GM04503 (cell line): ENCODE data around the gene CRELD2.

Source experiments
- DNase-seq: peaks from one replicate; pipeline ENCODE4 v3.0.0-alpha.2; 2012; ENCODE audit warnings: low read depth

CRELD2 gene

DNA sequence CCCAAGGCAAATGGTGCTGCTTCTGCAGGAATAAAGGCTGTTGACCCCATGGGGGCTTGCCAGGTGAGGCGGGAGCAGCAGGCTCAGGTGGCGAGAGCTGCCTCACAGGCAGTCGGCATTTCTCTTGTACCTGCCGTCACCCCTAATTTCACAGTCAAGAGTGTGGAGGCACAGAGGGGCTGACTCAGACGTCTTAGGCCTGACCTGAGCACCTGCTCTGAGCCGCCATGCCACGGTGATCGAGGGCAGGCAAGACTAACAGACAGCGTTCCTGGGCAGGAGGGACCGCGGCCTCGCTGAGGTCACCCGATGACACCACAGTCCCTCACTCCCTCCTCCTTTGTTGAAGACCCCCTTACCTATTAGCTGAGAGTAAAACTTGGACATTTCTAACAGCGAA, 5.4 kb upstream of the CRELD2 start:
- no peak for DNase-seq

DNA sequence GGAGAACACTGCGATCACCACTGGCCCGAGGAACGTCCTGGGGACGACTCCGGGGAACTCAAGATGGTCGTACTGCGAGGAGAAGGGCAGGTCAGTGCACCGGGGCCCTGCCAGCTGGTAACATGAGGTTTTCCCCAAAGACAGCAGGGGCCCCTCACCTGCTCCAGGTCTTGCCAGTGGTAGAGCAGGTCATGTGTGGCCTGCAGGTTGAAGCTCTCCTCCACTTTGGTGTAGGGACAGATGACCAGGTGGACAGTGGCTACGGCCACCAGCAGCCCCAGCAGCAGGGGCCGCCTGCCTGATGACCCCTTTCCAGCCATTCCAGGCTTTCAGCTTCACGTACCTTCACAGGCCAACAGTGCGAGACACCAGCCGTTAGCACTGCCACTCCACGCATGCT, 5.0 kb upstream of the CRELD2 start:
- no peak for DNase-seq

DNA sequence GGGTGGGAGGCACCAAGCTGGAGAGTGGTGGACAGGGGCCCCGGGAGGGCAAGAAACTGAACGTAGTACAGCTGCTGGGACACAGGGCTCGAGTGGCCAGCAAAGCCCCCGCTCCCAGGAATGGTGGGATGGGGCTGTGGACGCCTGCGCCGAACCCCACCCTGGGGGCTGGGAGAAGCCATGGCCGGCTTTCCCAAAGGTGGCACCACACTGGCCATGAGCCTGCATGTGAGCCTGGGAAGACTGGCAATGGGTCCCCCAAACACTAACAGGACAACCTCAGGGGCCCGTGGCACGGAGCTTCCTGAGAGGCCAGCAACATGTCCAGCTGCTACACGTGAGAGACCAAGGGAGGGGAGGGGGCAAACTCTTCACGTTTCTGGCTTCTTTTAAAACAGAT, 4.2 kb upstream of the CRELD2 start:
- DNase-seq, result no peak

GRCh38 chr22:49915610-49916009, 2.8 kb upstream of the CRELD2 start:
- no peak for DNase-seq

DNA sequence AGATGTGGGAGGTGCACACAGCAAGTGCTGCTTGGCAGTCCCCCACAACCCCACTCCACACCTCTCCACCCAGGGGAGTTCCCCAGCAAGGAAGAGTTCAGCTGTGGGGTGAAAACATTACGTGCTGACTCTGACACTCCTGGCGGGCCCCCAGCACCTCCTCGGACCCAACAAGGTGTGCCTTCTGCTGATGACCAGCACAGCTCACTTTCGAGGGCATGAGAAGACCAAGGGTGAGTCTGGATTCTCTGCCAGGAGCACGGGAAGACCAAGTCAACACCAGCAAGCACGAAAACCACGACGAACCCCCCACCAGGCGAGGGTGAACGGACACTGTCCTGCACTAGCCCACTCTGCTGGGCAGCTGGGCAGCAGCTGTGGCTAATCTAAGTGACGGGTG, 1.6 kb upstream of the CRELD2 start:
- DNase-seq, result no peak

GRCh38 chr22:49918911-49919881, 762 bp downstream of the CRELD2 start:
- no peak for DNase-seq

DNA sequence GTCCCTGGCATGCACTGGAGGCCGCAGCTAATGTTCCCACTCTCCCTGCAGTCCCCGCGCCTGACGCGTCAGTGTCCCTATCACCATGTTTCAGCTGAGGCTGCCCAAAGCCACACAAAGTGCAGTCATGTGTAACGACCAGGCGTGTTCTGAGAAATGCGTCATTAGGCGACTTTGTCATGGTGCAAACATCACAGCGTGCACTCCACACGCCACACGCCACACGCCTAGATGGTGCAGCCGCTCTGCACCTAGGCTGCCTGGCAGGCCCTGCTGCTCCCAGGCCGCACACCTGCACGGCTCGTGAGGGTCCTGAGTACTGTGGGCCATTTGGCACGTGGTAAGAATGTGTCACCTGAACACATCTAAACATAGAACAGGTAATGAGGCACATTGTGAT, 2.4 kb downstream of the CRELD2 start:
- DNase-seq, result no peak

DNA sequence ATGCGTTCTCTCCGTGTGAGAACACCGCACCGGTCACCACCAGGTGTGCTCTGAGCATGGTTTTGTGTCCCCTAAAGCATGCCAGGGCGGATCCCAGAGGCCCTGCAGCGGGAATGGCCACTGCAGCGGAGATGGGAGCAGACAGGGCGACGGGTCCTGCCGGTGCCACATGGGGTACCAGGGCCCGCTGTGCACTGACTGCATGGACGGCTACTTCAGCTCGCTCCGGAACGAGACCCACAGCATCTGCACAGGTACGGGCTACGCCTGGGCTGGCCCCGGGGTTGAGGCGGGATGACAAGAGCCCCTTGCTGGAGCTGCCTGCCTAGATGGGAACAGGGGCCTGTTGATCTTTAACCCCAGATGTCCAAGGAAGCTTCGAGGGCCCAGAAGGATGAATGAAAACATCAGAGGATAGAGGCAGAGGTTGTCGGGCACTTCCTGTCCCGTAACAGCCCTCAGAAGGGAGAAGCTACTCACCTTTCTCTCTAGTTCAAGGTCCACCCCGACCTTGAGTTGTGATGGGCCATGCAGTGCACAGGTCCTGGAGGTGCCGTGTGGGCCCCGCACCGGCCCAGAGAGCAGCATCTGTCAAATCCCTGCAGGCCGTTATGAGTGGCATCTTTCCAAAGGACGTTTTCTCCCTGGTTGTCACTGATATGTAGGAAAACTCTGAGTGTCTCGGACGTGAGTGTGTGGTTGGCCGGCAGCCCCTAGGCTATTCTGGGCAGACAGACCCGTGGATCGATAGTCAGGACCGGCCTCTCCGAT, 3.3 kb downstream of the CRELD2 start:
- no peak for DNase-seq

DNA sequence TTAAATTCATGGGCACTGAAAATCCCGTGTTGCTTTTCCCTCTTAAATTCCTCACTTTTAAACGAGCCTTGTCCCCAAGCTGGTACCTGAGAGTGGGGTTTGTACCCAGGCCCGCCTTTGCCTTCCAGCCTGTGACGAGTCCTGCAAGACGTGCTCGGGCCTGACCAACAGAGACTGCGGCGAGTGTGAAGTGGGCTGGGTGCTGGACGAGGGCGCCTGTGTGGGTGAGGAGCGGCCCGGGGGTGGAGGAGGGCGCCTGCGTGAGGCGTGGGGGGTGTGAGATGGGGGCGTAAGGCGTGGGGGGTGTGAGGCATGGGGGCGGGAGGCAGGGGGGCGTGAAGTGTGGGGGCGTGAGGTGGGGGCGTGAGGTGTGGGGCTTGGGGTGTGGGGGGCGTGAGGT, 4.0 kb downstream of the CRELD2 start:
- DNase-seq, result no peak

DNA sequence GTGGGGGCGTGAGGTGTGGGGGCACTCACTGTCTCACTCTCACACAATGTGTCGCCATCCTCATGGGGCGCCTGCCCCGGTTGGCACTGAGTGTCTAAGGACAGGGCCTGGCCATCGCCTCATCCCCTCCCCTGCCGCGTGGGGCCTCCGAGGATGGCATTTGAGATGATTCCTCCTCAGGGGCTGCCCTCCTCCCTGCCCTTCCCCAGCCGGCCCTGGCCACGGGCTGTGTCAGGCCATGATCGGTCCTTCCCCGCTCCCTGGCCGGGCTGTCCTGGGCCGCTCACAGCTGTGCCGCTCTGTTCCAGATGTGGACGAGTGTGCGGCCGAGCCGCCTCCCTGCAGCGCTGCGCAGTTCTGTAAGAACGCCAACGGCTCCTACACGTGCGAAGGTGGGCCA, 4.5 kb downstream of the CRELD2 start:
- DNase-seq, result no peak

- no peak for DNase-seq
Observed at GRCh38 chr22:49923445-49923844, 5.0 kb downstream of the CRELD2 start.

DNA sequence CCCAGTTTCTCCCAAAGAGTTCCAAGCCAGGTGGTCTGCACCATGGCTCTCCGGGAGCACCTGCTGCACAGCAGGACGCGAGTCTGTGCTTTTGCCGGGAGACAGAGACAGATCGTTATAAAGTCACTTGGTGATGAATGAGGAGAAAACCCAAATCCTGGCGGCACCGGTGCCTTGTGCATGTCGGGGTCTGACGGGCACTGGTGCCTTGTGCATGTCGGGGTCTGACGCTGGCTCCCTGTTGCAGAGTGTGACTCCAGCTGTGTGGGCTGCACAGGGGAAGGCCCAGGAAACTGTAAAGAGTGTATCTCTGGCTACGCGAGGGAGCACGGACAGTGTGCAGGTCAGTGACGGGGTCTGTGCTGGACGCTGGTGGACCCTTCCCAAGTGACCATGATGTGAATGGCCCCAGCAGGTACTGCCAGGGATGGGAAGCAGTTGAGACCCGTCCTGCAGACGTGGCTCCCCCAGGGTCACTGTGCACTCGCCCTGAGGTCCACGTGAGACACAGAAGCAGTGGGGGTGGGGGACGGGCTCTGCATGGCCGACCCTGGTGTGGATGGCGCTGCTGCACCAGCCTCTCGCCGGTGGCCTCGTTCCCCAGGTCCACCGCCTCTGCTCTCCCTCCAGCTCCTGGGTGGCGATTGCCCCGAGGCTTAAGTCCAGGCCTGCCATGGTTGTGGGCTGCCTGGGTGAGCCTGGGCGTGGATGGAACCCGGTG, 5.8 kb downstream of the CRELD2 start:
- no peak for DNase-seq

- no peak for DNase-seq
Observed at GRCh38 chr22:49925525-49926128, 7.2 kb downstream of the CRELD2 start.

DNA sequence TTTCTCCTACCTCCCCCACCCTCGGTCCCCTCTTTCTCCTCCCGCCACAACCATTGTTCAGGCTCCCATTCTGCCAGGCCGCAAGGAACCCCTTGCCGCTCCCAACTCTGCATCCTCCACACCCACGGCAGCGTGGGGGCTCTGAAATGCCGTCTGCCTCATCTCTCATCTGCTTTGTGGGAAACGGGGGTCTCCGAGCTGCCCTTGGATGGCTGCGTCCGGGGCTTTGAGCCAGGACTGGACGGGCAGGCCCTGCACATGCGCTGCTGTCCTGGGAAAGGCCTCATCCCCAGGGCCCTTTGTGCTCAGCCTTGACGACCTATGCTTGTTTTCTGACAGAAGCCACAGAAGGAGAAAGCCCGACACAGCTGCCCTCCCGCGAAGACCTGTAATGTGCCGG, 8.5 kb downstream of the CRELD2 start:
- no peak for DNase-seq

GRCh38 chr22:49927483-49928184, 9.2 kb downstream of the CRELD2 start:
- no peak for DNase-seq

GRCh38 chr22:49928185-49928495, 9.7 kb downstream of the CRELD2 start:
- no peak for DNase-seq

DNA sequence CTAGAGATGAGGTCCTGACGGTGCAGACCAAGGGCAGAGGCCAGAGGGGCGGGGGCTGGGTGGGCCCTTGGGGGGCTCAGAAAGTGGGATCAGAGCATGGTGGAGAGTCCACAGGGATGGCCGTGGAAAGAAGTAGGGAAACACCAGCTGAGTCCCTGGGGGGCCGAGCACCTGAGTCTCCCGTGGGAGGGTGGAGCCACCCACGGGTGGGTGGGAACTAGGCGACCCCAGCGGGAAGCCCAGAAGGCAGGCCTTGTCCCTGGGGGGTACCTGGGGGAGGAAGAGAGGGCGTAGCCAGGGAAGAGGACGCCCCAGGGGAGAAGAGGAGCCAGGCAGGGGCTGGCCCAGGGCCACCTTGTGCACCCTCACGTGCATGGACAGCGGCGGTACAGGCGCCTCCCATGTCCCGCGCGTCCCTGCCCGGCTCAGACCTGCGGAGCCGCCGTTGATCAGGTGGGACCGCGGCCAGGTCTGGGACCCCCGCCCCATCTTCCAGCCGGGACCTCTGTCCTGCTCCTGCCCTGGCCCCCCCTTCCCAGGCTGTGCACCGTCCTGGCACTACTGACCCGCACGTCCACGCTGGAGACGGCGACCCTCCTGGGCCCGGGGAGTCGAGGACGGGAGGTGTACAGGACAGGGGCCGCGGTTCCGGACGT, 10.2 kb downstream of the CRELD2 start:
- no peak for DNase-seq

DNA sequence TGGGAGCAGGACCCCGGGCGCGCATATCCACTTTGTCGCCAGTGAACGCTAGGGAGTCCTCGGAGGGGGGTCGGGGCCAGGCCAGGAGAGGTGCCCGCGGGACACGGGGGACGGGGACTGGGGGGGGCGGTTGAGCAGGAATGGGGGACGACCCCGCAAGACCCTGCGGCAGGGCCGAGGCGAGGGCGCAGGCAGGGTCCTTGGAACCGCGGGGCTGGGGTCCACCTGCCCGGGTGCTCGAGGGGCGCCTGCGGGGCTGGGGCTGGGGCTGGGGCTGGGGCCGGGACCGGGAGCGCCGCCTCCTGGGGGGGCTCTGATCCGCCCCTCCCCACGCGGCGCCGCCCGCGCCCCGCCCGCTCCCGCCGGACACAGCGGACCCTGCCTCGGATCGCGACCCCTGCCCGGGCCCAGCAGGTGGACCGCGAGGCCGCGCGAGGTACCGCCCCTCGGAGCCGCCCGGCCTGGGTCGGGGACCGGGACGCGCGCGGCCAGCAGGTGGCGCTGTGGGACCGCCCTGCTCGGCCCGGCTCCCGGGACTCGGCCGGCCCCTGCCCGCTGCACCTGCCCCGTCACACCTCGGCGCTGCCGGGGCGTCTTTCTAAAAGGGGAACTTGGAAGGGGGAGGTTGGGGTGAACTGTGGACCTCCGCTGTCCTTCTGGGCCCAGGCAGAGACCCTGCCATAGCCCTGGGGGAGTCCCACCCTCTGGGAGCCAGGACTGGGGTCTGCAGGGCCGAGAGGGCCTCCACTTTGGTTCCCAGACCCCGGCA, 11.0 kb downstream of the CRELD2 start:
- no peak for DNase-seq

- DNase-seq, result no peak
Observed at GRCh38 chr22:49929994-49930575, 11.7 kb downstream of the CRELD2 start.
